ENCODE measurements around the gene SORBS2. TPM values are rescaled to one million over a fixed set of nuclear protein-coding genes. Genes with fewer than 3 reads are reported as not detected.

The SORBS2 gene
- total RNA-seq, 1 experiment from 2014 or later, result 0.34 TPM

GRCh38 chr4:185716577-185717376, 95.2 kb downstream of the SORBS2 start:
- TF ChIP-seq ZBTB33 (IDR thresholded peaks at IDR 0.05; ENCODE audit: extremely low read depth, insufficient replicate concordance, low read length), result no peak
- no peak for TF ChIP-seq RAD21 (IDR thresholded peaks at IDR 0.05; ENCODE audit: low read depth)
- H3K4me2 ChIP-seq (ENCODE audit: low read length), result no peak overlapping the region
- ChIA-PET CTCF (no interaction called here), POLR2A (no interaction called here), RAD21 (ENCODE audit: low non-redundant PET in 1 of 2, low total read pairs in 2 of 2, uncharacterized antibody in 2 of 2, unreplicated experiment in 2 of 2) (no interaction called here)
- H3K79me2 ChIP-seq (ENCODE audit: insufficient read depth, low read length), result no peaks in the 10 kb centered on the region
- no peak overlapping the region for H3K27ac ChIP-seq (ENCODE audit: low read depth, low read length)
- no peaks in the 10 kb centered on the region for H3K27me3 ChIP-seq (ENCODE audit: insufficient read depth, low read length)
- H3K9me3 ChIP-seq (ENCODE audit: control insufficient read depth in 1 of 2, insufficient read depth in 1 of 2, low read depth in 1 of 2, low read length in 2 of 2), result no peaks in the 10 kb centered on the region
- no peak overlapping the region for H3K4me3 ChIP-seq (replicated peaks in 1 of 2; ENCODE audit: low read depth in 1 of 2, low read length in 2 of 2)
- no peak overlapping the region for H2AFZ ChIP-seq (ENCODE audit: low read depth, low read length, poor library complexity, severe bottlenecking)
- intact Hi-C loops (cut with micrococcal nuclease), result no loop called here
- H3K9me2 ChIP-seq (ENCODE audit: insufficient read depth), result no peaks in the 10 kb centered on the region
- no peak for ATAC-seq
- H3K9ac ChIP-seq (ENCODE audit: low read length), result no peak overlapping the region
- H3K4me1 ChIP-seq (ENCODE audit: control insufficient read depth in 1 of 2, insufficient read depth in 2 of 2, low read length in 2 of 2), result no peaks in the 10 kb centered on the region
- BruUV-seq (replicated peaks), result no TSS peak
- no peaks in the 10 kb centered on the region for H3K36me3 ChIP-seq (ENCODE audit: control insufficient read depth in 1 of 2, insufficient read depth in 2 of 2, low read length in 2 of 2)
- no peaks in the 10 kb centered on the region for H4K20me1 ChIP-seq (ENCODE audit: insufficient read depth)
- no peak for DNase-seq (ENCODE audit: low read depth, low spot score)

- Histone ChIP-seq H3K9ac (ENCODE audit: low read length) (no peak overlapping the region), H3K79me2 (ENCODE audit: insufficient read depth, low read length) (no peaks in the 10 kb centered on the region), H3K36me3 (ENCODE audit: control insufficient read depth in 1 of 2, insufficient read depth in 2 of 2, low read length in 2 of 2) (no peaks in the 10 kb centered on the region), H4K20me1 (ENCODE audit: insufficient read depth) (no peaks in the 10 kb centered on the region), H3K4me3 (replicated peaks in 1 of 2; ENCODE audit: low read depth in 1 of 2, low read length in 2 of 2) (no peak overlapping the region), H2AFZ (ENCODE audit: low read depth, low read length, poor library complexity, severe bottlenecking) (no peak overlapping the region), H3K9me3 (ENCODE audit: control insufficient read depth in 1 of 2, insufficient read depth in 1 of 2, low read depth in 1 of 2, low read length in 2 of 2) (no peaks in the 10 kb centered on the region), H3K4me1 (ENCODE audit: control insufficient read depth in 1 of 2, insufficient read depth in 2 of 2, low read length in 2 of 2) (no peaks in the 10 kb centered on the region), H3K4me2 (ENCODE audit: low read length) (no peak overlapping the region), H3K9me2 (ENCODE audit: insufficient read depth) (no peaks in the 10 kb centered on the region), H3K27ac (ENCODE audit: low read depth, low read length) (no peak overlapping the region), H3K27me3 (ENCODE audit: insufficient read depth, low read length) (no peaks in the 10 kb centered on the region)
- ChIA-PET CTCF (no interaction called here), POLR2A (no interaction called here), RAD21 (ENCODE audit: low non-redundant PET in 1 of 2, low total read pairs in 2 of 2, uncharacterized antibody in 2 of 2, unreplicated experiment in 2 of 2) (no interaction called here)
- no TSS peak for BruUV-seq (replicated peaks)
- TF ChIP-seq ZFX (IDR thresholded peaks at IDR 0.05) (no peak), FOSL1 (IDR thresholded peaks at IDR 0.05; ENCODE audit: low read depth) (no peak), EGR1 (IDR thresholded peaks at IDR 0.05; ENCODE audit: low read depth) (no peak), EZH2 (IDR thresholded peaks at IDR 0.05) (no peak), ZNF274 (IDR thresholded peaks at IDR 0.05; ENCODE audit: low read depth, low read length) (no peak), SRF (IDR thresholded peaks at IDR 0.05; ENCODE audit: low read depth) (no peak), ELF1 (IDR thresholded peaks at IDR 0.05; ENCODE audit: borderline replicate concordance, low read depth) (no peak), POLR2A (IDR thresholded peaks at IDR 0.05; ENCODE audit: borderline replicate concordance, extremely low read depth, insufficient read depth, insufficient read length) (no peak)
- TF ChIP-seq, protein P1, sequence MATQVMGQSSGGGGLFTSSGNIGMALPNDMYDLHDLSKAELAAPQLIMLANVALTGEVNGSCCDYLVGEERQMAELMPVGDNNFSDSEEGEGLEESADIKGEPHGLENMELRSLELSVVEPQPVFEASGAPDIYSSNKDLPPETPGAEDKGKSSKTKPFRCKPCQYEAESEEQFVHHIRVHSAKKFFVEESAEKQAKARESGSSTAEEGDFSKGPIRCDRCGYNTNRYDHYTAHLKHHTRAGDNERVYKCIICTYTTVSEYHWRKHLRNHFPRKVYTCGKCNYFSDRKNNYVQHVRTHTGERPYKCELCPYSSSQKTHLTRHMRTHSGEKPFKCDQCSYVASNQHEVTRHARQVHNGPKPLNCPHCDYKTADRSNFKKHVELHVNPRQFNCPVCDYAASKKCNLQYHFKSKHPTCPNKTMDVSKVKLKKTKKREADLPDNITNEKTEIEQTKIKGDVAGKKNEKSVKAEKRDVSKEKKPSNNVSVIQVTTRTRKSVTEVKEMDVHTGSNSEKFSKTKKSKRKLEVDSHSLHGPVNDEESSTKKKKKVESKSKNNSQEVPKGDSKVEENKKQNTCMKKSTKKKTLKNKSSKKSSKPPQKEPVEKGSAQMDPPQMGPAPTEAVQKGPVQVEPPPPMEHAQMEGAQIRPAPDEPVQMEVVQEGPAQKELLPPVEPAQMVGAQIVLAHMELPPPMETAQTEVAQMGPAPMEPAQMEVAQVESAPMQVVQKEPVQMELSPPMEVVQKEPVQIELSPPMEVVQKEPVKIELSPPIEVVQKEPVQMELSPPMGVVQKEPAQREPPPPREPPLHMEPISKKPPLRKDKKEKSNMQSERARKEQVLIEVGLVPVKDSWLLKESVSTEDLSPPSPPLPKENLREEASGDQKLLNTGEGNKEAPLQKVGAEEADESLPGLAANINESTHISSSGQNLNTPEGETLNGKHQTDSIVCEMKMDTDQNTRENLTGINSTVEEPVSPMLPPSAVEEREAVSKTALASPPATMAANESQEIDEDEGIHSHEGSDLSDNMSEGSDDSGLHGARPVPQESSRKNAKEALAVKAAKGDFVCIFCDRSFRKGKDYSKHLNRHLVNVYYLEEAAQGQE (IDR thresholded peaks at IDR 0.05; ENCODE audit: low read depth), result no peak
- DNase-seq (ENCODE audit: low read depth, low spot score) (no peak), ATAC-seq (no peak)
- intact Hi-C loops (cut with micrococcal nuclease), result no loop called here
Measured at GRCh38 chr4:185716141-185716551, 95.8 kb downstream of the SORBS2 start.
